OCI-LY3 (cell line): ENCODE measurements around the gene SYT5.

Experiments
- EZH2phosphoT487 ChIP-seq: fragments of 200-600 bp; shearing (Covaris generic); IDR thresholded peaks from 2 replicates; pipeline ENCODE4 v1.6.1; 2018; ENCODE audit warnings: antibody characterized with exemption, mixed run types, low read depth
- TF ChIP-seq, protein P1 (sequence below): fragments of 200-600, 300-600 bp; sonication (generic); IDR thresholded peaks from 2 replicates; pipeline ENCODE4 v1.5.1; 2014; ENCODE audit warnings: antibody characterized with exemption, low read length, low read depth

- TF ChIP-seq, protein P1, sequence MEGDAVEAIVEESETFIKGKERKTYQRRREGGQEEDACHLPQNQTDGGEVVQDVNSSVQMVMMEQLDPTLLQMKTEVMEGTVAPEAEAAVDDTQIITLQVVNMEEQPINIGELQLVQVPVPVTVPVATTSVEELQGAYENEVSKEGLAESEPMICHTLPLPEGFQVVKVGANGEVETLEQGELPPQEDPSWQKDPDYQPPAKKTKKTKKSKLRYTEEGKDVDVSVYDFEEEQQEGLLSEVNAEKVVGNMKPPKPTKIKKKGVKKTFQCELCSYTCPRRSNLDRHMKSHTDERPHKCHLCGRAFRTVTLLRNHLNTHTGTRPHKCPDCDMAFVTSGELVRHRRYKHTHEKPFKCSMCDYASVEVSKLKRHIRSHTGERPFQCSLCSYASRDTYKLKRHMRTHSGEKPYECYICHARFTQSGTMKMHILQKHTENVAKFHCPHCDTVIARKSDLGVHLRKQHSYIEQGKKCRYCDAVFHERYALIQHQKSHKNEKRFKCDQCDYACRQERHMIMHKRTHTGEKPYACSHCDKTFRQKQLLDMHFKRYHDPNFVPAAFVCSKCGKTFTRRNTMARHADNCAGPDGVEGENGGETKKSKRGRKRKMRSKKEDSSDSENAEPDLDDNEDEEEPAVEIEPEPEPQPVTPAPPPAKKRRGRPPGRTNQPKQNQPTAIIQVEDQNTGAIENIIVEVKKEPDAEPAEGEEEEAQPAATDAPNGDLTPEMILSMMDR: no peak
- no peak for TF ChIP-seq EZH2phosphoT487
These were observed 19.6 kb upstream of the SYT5 start for GRCh38 chr19:55199620-55200204.
